ENCODE measurements around the gene C5orf22.

The C5orf22 gene

DNA sequence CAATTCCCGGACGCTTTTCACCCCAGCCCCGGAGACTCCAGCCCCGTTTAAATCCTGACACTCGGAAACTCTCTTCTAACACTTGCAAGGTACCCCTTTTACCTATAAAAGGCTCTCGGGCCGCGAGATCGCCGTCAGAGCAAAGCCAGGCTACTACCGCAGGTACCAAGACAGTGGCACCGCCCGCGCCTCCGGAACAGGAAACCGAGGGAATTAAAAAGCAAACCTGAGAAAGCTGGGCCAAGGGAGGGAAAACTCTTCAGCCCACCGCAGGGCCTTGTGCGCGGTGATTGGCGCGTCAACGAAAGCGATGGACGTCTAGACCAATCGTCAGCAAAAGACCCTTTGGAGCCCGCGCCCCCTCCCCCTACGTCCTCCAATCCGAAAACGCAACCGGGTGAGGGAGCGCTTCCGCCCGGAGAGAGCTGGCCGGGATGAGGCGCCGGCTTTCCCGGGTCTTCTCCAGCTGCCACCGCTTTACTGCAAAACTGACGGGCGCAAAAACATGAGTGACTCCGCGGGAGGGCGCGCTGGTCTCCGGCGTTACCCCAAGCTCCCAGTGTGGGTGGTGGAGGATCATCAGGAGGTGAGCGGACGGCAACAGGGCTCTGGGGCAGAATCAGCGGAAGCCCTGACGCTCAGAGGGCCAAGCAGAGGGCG lies at the start of gene C5orf22, which contains the start of gene DROSHA:
Gene C5orf22, plus strand, starts transcription at position 414 of the 660 bp plus-strand sequence. Its CDS starts 92 bp downstream, at position 506.
Gene DROSHA, minus strand, starts transcription at position 206 of the 660 bp plus-strand sequence. CDS start 3,034 bp downstream, outside the sequence.
- peak within 1 kb of the TSS; percentile 72 for H3K27ac ChIP-seq
- no peak for TF ChIP-seq ZFX (IDR thresholded peaks at IDR 0.05; ENCODE audit: borderline replicate concordance)
- TF ChIP-seq, protein P1, sequence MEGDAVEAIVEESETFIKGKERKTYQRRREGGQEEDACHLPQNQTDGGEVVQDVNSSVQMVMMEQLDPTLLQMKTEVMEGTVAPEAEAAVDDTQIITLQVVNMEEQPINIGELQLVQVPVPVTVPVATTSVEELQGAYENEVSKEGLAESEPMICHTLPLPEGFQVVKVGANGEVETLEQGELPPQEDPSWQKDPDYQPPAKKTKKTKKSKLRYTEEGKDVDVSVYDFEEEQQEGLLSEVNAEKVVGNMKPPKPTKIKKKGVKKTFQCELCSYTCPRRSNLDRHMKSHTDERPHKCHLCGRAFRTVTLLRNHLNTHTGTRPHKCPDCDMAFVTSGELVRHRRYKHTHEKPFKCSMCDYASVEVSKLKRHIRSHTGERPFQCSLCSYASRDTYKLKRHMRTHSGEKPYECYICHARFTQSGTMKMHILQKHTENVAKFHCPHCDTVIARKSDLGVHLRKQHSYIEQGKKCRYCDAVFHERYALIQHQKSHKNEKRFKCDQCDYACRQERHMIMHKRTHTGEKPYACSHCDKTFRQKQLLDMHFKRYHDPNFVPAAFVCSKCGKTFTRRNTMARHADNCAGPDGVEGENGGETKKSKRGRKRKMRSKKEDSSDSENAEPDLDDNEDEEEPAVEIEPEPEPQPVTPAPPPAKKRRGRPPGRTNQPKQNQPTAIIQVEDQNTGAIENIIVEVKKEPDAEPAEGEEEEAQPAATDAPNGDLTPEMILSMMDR (IDR thresholded peaks at IDR 0.05), result no peak

DNA sequence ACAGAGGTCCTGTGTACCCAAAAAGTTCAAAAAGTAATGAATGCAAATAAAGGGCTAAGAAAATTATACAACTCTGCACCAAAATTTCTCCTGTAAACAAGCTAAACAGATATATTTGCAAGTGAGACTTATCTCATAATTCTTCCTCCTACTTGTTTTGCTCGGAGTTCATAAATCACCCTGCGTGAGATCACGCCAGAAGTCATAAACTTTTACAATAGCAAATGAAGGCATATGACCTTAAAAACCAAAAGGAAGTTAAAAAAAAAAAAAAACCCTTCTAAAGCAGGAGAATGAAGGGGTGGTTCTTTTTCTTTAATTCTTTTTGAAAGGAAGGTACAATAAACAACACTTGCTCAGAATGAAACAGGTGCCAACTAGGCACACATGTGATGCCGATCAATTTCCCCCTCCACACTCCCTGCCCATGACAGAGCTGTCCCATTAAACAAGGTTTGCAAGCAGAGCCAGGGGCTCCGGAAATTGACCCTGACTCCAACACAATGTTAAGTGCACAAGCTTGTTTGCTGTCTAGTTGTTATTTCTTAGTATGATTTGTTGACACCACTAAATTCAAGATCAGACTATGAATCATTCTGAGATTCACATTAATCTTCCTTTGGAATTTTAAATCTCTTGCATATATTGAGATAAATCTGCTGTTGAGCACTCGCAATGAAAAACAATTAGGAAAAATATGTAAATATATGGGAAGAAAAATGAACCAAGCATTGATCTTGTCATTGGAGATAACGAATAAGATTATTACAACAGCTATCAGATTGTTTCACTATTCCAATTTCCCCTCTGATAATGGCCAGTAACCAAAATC lies 46.5 kb upstream of the C5orf22 start:
- no peak overlapping the region for H3K27ac ChIP-seq
- TF ChIP-seq, protein P1 (IDR thresholded peaks at IDR 0.05), result no peak
- TF ChIP-seq ZFX (IDR thresholded peaks at IDR 0.05; ENCODE audit: borderline replicate concordance), result no peak

DNA sequence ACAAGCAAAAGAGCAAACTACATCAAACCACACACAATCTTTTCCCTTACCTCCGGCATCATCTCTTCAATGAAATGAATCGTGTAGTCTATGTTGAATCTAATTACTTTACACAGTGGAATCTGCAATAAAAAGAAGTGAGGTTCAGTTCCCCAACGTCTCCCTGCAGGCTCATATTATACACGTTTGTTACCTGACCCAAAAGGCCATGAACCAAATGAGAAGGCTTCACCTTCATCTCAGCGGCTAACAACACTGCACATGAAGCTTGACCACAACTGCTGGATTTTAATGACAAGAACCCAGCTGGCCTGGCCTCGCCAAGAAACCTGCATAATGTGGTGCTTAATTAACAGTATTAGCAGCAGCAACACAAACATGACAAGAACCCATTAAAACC lies 45.7 kb upstream of the C5orf22 start:
- TF ChIP-seq, protein P1 (IDR thresholded peaks at IDR 0.05), result no peak
- TF ChIP-seq ZFX (IDR thresholded peaks at IDR 0.05; ENCODE audit: borderline replicate concordance), result no peak
- no peak overlapping the region for H3K27ac ChIP-seq

DNA sequence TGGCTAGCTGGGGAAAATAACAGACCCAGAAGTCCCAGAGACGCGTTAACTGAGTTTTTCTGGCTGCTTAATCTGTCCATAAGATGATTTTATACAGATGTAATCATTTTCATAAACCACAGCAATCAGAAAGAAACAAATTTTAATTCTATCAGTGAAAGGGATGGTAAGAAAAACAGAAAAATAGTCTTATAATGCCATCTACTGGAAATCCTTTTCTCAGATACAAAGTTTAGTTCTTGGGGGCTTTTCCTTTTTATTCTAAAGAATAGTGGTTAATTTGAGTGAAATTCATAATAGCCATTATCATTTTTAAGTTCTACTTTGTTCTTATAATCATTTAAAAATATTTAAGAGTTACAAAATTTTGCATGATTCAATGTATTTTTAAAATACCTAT lies 44.6 kb upstream of the C5orf22 start:
- no peak overlapping the region for H3K27ac ChIP-seq
- TF ChIP-seq, protein P1 (IDR thresholded peaks at IDR 0.05), result no peak
- TF ChIP-seq ZFX (IDR thresholded peaks at IDR 0.05; ENCODE audit: borderline replicate concordance), result no peak

DNA sequence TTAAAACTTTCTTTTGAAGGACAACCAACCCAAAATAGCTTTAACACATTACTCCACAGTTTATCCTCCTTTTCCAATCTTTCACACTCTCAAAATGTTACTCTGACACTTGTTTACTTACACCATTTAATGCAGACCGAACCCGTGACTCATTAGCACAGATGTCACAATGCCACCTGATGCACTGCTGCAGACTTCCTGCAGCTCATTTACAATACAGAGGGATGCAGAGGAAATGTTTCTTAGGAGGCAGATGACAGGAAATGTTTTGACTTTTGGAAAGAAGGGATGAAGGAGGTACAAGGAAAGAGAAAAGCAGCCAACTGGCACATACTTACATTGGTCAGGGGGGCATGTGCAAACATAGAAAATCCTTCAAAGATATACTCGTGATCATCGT lies 39.2 kb upstream of the C5orf22 start:
- H3K27ac ChIP-seq, result no peak overlapping the region
- TF ChIP-seq, protein P1 (IDR thresholded peaks at IDR 0.05), result no peak
- TF ChIP-seq ZFX (IDR thresholded peaks at IDR 0.05; ENCODE audit: borderline replicate concordance), result no peak

DNA sequence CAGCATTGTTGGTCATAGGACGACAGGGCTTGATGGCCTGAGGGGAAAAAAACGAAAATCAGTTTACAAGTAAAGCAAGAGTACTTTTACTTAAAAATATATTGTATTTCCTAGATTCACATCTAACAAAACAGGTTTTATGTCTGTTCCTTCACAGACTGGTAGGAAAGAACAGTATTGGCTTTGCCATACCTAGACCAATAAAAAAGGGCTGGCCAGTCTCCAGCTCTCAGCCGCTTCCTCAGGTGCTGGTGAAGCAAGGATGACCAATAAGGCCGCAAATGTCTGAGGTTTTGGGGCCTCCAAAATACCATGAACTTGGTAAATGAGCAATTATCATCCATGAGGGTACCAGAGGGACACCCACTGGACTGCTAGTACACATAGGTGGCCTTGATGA lies 36.8 kb upstream of the C5orf22 start:
- TF ChIP-seq, protein P1 (IDR thresholded peaks at IDR 0.05), result no peak
- no peak for TF ChIP-seq ZFX (IDR thresholded peaks at IDR 0.05; ENCODE audit: borderline replicate concordance)
- H3K27ac ChIP-seq, result no peak overlapping the region

DNA sequence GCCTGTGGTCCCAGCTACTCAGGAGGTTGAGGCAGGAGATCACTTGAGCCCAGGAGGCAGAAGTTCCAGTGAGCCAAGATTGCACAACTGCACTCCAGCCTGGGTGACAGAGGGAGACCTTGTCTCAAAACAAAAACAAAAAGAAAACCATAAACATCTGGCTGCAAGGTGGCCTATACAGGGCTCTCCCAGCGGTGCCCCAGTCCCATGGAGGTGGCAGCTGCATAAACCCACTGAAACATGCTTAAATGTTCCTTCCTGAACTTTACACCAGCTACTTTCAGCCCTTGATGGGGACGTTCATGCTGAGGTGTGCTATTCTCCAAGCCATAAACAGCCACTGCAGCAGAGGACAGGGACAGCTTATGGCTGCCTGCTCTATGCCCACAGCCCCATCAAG lies 35.8 kb upstream of the C5orf22 start:
- TF ChIP-seq, protein P1 (IDR thresholded peaks at IDR 0.05), result no peak
- no peak for TF ChIP-seq ZFX (IDR thresholded peaks at IDR 0.05; ENCODE audit: borderline replicate concordance)
- H3K27ac ChIP-seq, result no peak overlapping the region

Data from 22Rv1 (cell line).